GM19035 (cell line): ENCODE measurements around the gene PRKAB1.
"Not testable (repeated sequence)": the region's sequence is repeated elsewhere in the genome, so short reads cannot be mapped to it uniquely, and the experiment has no call there.

ENCODE experiments used
- ATAC-seq: cut with Tn5 transposase; IDR thresholded peaks from one replicate; pipeline ENCODE4 v1.9.1; 2021; ENCODE audit not compliant: unreplicated experiment

The PRKAB1 gene

GRCh38 chr12:119683413-119683812 is 15.5 kb downstream of the PRKAB1 start:
- no peak for ATAC-seq

- ATAC-seq = no peak
Observed at GRCh38 chr12:119683816-119684215, 15.9 kb downstream of the PRKAB1 start.

- ATAC-seq = no peak
Observed at GRCh38 chr12:119684711-119685369, 16.9 kb downstream of the PRKAB1 start.

GRCh38 chr12:119685375-119685774 is 17.4 kb downstream of the PRKAB1 start:
- ATAC-seq = no peak

- ATAC-seq = no peak
Observed at GRCh38 chr12:119686355-119686754, 18.4 kb downstream of the PRKAB1 start.

GRCh38 chr12:119686776-119687175 is 18.8 kb downstream of the PRKAB1 start:
- no peak for ATAC-seq

GRCh38 chr12:119687406-119687805 is 19.5 kb downstream of the PRKAB1 start:
- no peak for ATAC-seq

- no peak for ATAC-seq
Observed at GRCh38 chr12:119687879-119688278, 19.9 kb downstream of the PRKAB1 start.

GRCh38 chr12:119689935-119690500 is 22.1 kb downstream of the PRKAB1 start:
- ATAC-seq = no peak

GRCh38 chr12:119691202-119691810 is 23.4 kb downstream of the PRKAB1 start:
- ATAC-seq = no peak

GRCh38 chr12:119692410-119692809 is 24.5 kb downstream of the PRKAB1 start:
- ATAC-seq = no peak

- no peak for ATAC-seq
Observed at GRCh38 chr12:119692997-119693396, 25.1 kb downstream of the PRKAB1 start.

GRCh38 chr12:119693511-119693910 is 25.6 kb downstream of the PRKAB1 start:
- ATAC-seq = no peak

- no peak for ATAC-seq
Observed at GRCh38 chr12:119694111-119694510, 26.2 kb downstream of the PRKAB1 start.

- ATAC-seq = no peak
Observed at GRCh38 chr12:119695034-119695433, 27.1 kb downstream of the PRKAB1 start.

- no peak for ATAC-seq
Observed at GRCh38 chr12:119696943-119697342, 29.0 kb downstream of the PRKAB1 start.

GRCh38 chr12:119699199-119699760 is 31.3 kb downstream of the PRKAB1 start:
- ATAC-seq = no peak

- ATAC-seq = no peak
Observed at GRCh38 chr12:119700078-119700477, 32.1 kb downstream of the PRKAB1 start.

- no peak for ATAC-seq
Observed at GRCh38 chr12:119704065-119704747, 36.3 kb downstream of the PRKAB1 start.

- no peak for ATAC-seq
Observed at GRCh38 chr12:119705182-119705581, 37.2 kb downstream of the PRKAB1 start.

- not testable (repeated sequence) for ATAC-seq
Observed at GRCh38 chr12:119706427-119706826, 38.5 kb downstream of the PRKAB1 start.
